K562 (cell line): ENCODE results near the gene VLDLR. TPM values are rescaled to one million over a fixed set of nuclear protein-coding genes. Genes with fewer than 3 reads are reported as not detected.

Experiments
- ATAC-seq: fragments of 200-7000 bp; cut with Tn5 transposase; 3 replicates; pipeline ENCODE4 v1.9.1; 2020; ENCODE audit warnings: moderate library complexity
- BruUV-seq: library from RNA; stranded (reverse); fragments of 400-500 nt; replicated peaks from 2 replicates; lab custom pipeline; 2021; lab: Mats Ljungman, UMichigan
- CTCF ChIA-PET: fragments of 300-600 bp; formaldehyde crosslinking; extraction: SDS; loops from one replicate; lab custom pipeline; 2021; ENCODE audit warnings: low intra/inter-chr PET ratio; lab: Yijun Ruan, JAX
- POLR2A ChIA-PET: fragments of 300-600, 350-650 bp; sonication (Branson Sonifier 250); formaldehyde crosslinking; extraction: SDS; loops from one replicate; lab custom pipeline; 2021; ENCODE audit warnings: antibody characterized with exemption, inconsistent platforms; lab: Yijun Ruan, JAX
- DNase-seq, 4 experiments: peaks; one replicate each; pipeline versions ENCODE4 v3.0.0 to v3.0.0-alpha.2; 2011 to 2018; ENCODE audit warnings: low spot score in 3 of 4, mixed read lengths in 3 of 4; ENCODE audit errors: extremely low read depth in 1 of 4
- FAIRE-seq: peaks from 2 replicates; lab custom pipeline; 2011; peaks lifted over from hg19 to GRCh38; lab: Jason Lieb, UNC
- H2AFZ ChIP-seq: 2 replicates; pipeline ENCODE4 v1.6.0; 2011; ENCODE audit warnings: low read depth, low read length, control low read depth, inconsistent platforms
- H3K27ac ChIP-seq: fragments of 200-600 bp; 3 replicates; pipeline ENCODE4 v1.8.0; 2011; ENCODE audit warnings: low read depth, mild to moderate bottlenecking, control low read depth, inconsistent platforms, low read length, moderate library complexity, mixed read lengths; ENCODE audit errors: extremely low read depth
- H3K27me3 ChIP-seq, 2 experiments: fragments of 300-600 bp in 1 of 2; 2 replicates in 1 of 2; 3 replicates in 1 of 2; pipeline versions ENCODE4 v1.6.0 to v1.8.0; 2011; ENCODE audit warnings: inconsistent platforms in 2 of 2, low read length in 2 of 2, mild to moderate bottlenecking in 1 of 2, mixed read lengths in 1 of 2, moderate library complexity in 1 of 2; ENCODE audit not compliant: control insufficient read depth in 2 of 2, insufficient read depth in 2 of 2
- H3K36me3 ChIP-seq: fragments of 300-600 bp; 3 replicates; pipeline ENCODE4 v1.8.0; 2011; ENCODE audit warnings: mild to moderate bottlenecking, low read length, inconsistent platforms; ENCODE audit not compliant: control insufficient read depth, insufficient read depth
- H3K4me1 ChIP-seq, 2 experiments: fragments of 200-600 bp in 1 of 2; replicated peaks in 1 of 2; 2 replicates in 1 of 2; 3 replicates in 1 of 2; pipeline versions ENCODE4 v1.5.1 to v1.8.0; 2011; ENCODE audit warnings: inconsistent platforms in 2 of 2, low read length in 2 of 2, mild to moderate bottlenecking in 1 of 2, mixed read lengths in 1 of 2, moderate library complexity in 1 of 2; ENCODE audit not compliant: control insufficient read depth in 2 of 2, insufficient read depth in 2 of 2
- H3K4me2 ChIP-seq: 2 replicates; pipeline ENCODE4 v1.6.1; 2011; ENCODE audit warnings: low read length, control low read depth, inconsistent platforms, mixed read lengths; ENCODE audit not compliant: insufficient read depth
- H3K4me3 ChIP-seq: fragments of 200-600 bp; sonication (generic), shearing (Covaris generic); 2 replicates; pipeline ENCODE4 v1.5.1; 2016; ENCODE audit warnings: control low read depth, inconsistent platforms
- H3K79me2 ChIP-seq: fragments of 200-600 bp; 3 replicates; pipeline ENCODE4 v1.8.0; 2011; ENCODE audit warnings: low read length, inconsistent platforms; ENCODE audit not compliant: control insufficient read depth, insufficient read depth
- H3K9ac ChIP-seq, 2 experiments: 2 replicates each; pipeline versions ENCODE4 v1.6.0 to v1.6.1; 2011; ENCODE audit warnings: low read depth in 2 of 2, low read length in 2 of 2, control low read depth in 1 of 2, inconsistent platforms in 1 of 2, mild to moderate bottlenecking in 1 of 2, mixed read lengths in 1 of 2; ENCODE audit not compliant: insufficient read depth in 1 of 2
- H3K9me1 ChIP-seq: one replicate; pipeline ENCODE4 v1.6.0; 2011; ENCODE audit warnings: inconsistent platforms, mild to moderate bottlenecking, low read length, moderate library complexity; ENCODE audit not compliant: control insufficient read depth, insufficient read depth
- H3K9me3 ChIP-seq: replicated peaks from 2 replicates; pipeline ENCODE4 v1.5.1; 2011; ENCODE audit warnings: low read depth, low read length, inconsistent platforms; ENCODE audit not compliant: control insufficient read depth, insufficient read depth
- H4K20me1 ChIP-seq: replicated peaks from 2 replicates; pipeline ENCODE4 v1.6.1; 2011; ENCODE audit warnings: low read length, inconsistent platforms, mixed read lengths; ENCODE audit not compliant: control insufficient read depth, insufficient read depth
- JUN ChIP-seq, 2 experiments: sonication (generic) in 1 of 2; formaldehyde crosslinking in 1 of 2; IDR thresholded peaks; 2 replicates each; pipeline versions ENCODE4 v1.6.1 to v1.8.0; 2012 to 2022; ENCODE audit warnings: borderline replicate concordance in 2 of 2, mild to moderate bottlenecking in 2 of 2, improper control_type of control experiment in 1 of 2, low read depth in 1 of 2, low read length in 1 of 2, missing genetic modification reagents in 1 of 2
- SP2 ChIP-seq: IDR thresholded peaks from 2 replicates; pipeline ENCODE4 v1.6.1; 2011; ENCODE audit warnings: mild to moderate bottlenecking, low read depth, low read length, moderate library complexity; ENCODE audit not compliant: poor library complexity, severe bottlenecking; ENCODE audit errors: extremely low read depth
- WGBS: fragments of 100-300 bp; shearing (Covaris generic); methylation state at CpG from one replicate; pipeline ENCODE4 v1.1.6; 2016; ENCODE audit warnings: low coverage, mixed read lengths; ENCODE audit not compliant: insufficient coverage; ENCODE audit errors: missing lambda C conversion rate; 5-methylcytosine and 5-hydroxymethylcytosine counted together
- in situ Hi-C: fragments of 300-500 bp; cut with MboI; formaldehyde crosslinking; loops from 4 replicates; pipeline ENCODE4 v1.15.0; 2018; ENCODE audit warnings: inconsistent platforms, mixed read lengths
- intact Hi-C: fragments of 100-400 bp; cut with micrococcal nuclease; formaldehyde crosslinking; loops from 2 replicates; pipeline ENCODE4 v1.14.2; 2022
- polyA plus RNA-seq, 8 experiments: library from polyadenylated mRNA; depleted of rRNA in 4 of 8; stranded (reverse) in 5 of 8; unstranded in 3 of 8; fragments of >200 nt; fragmentation: Nextera tagmentation in 2 of 8; fragmentation: Illumina TruSeq in 1 of 8; extraction: Ambion mirVana in 2 of 8; extraction: Trizol in 1 of 8; gene quantifications; 2 replicates each; pipeline versions ENCODE4 v1.2.1 to v1.2.3, GENCODE V29; 2011 to 2014; ENCODE audit warnings: inconsistent platforms in 1 of 8, missing spikeins in 1 of 8
- total RNA-seq, 7 experiments: library from RNA; depleted of rRNA in 6 of 7; stranded (reverse); fragments of >200 nt in 6 of 7; fragmentation: Illumina TruSeq in 2 of 7; extraction: Trizol in 2 of 7; gene quantifications; 2 replicates each; pipeline versions ENCODE4 v1.2.1 to v1.2.3, GENCODE V29; 2011 to 2021; ENCODE audit warnings: low replicate concordance in 1 of 7
- TF ChIP-seq, protein P1 (sequence below): sonication (generic); formaldehyde crosslinking; IDR thresholded peaks from 2 replicates; pipeline ENCODE4 v1.9.0; 2022; ENCODE audit warnings: mild to moderate bottlenecking, missing genetic modification reagents

The VLDLR gene
- total and polyA plus RNA-seq, 9 of the 15 experiments (the other 6 are each of a cell fraction or from before 2014, with no cell fraction given), result 0.03 to 0.58 (median 0.08) TPM

DNA sequence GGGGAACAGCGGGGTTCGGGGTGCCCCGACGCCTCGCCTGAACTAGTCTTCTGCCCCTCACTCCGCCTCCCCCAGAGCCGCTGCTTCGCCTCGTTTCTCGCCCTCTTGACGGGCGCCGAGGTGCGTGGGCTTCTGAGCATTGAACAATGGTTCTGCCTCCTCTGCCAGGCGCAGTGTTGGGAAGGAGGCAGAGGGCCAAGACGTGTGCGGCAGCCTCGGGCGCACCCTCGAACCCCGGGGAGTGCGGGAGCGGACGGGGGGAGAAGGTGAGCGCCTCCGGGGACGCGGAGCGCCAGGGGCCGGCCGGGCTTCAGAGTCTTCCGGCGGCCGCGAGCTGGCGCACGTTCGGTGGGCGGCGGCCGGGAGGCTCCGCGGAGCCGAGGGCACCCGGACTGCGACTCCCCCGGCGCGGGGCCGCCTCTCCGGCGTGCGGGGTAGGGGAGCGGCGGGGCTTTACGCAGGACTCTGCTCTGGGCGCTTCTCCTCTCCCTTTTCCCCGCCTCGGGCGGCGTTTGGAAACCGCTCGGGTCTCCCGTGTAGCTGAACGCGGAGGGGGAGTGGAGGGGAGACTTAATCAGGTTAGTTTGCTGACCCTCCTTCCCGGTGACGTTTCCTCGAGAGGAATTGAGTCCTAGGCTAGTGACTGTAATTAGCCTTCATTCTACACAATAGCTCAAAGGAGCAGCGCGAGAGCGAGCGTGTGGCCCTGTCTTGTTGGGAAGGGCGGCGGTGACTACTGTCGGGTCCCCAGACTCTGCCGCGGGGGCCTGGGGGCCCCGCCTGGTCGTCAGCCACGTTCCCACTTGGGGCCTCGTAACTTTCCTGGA, 1.1 kb downstream of the VLDLR start:
- Histone ChIP-seq H2AFZ (no peak overlapping the region), H3K9me3 (no peaks in the 10 kb centered on the region), H3K27me3 (peaks cover 2 to 15% of the 10 kb centered on the region in 2 experiments; a peak in 3 of 5 replicates), H3K9me1 (no peaks in the 10 kb centered on the region), H3K4me2 (no peak overlapping the region), H4K20me1 (no peaks in the 10 kb centered on the region), H3K36me3 (no peaks in the 10 kb centered on the region), H3K79me2 (no peaks in the 10 kb centered on the region), H3K4me3 (no peak overlapping the region), H3K27ac (no peak overlapping the region), H3K4me1 (peaks cover 0 to 14% of the 10 kb centered on the region in 2 experiments; a peak in 2 of 5 replicates), H3K9ac (no peak overlapping the region)
- TF ChIP-seq JUN (IDR thresholded peaks at IDR 0.05; ENCODE audit: borderline replicate concordance, low read depth, low read length) (no peak), JUN (CRISPR knock-in tag; IDR thresholded peaks at IDR 0.05; ENCODE audit: borderline replicate concordance) (no peak), SP2 (no peak)
- TF ChIP-seq, protein P1, sequence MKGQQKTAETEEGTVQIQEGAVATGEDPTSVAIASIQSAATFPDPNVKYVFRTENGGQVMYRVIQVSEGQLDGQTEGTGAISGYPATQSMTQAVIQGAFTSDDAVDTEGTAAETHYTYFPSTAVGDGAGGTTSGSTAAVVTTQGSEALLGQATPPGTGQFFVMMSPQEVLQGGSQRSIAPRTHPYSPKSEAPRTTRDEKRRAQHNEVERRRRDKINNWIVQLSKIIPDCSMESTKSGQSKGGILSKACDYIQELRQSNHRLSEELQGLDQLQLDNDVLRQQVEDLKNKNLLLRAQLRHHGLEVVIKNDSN (CRISPR knock-in tag), result no peak
- CTCF ChIA-PET, result no interaction called here
- intact Hi-C loops (no loop called here), in situ Hi-C loops (no loop called here)
- DNase-seq (no peak), ATAC-seq (no peak), FAIRE-seq (no peak)
- POLR2A ChIA-PET, result interaction anchor here (1.1 kb wide), 1 partner anchor 9 kb away, joined by 5 read pairs; no protein-coding TSS in a partner anchor
- BruUV-seq, result no TSS peak
- 49% methylated on average over 16 of the region's 82 CpGs for WGBS
